NCI-H510A (cell line): ENCODE measurements around the gene ZNF322.
"Not testable (repeated sequence)": the region's sequence is repeated elsewhere in the genome, so short reads cannot be mapped to it uniquely, and the experiment has no call there.

Experiments used
- DNase-seq: peaks from one replicate; lab custom pipeline; 2025; lab: John Stamatoyannopoulos, UW

Gene ZNF322

GRCh38 chr6:26659042-26659999, at the start of gene ZNF322:
Gene ZNF322, minus strand, starts transcription at chr6:26659746. Its CDS starts 21,193 bp downstream, at chr6:26638553.
- DNase-seq, result peak; percentile 91

GRCh38 chr6:26705780-26706179, 46.2 kb upstream of the ZNF322 start:
- not testable (repeated sequence) for DNase-seq

GRCh38 chr6:26705352-26705751, 45.8 kb upstream of the ZNF322 start:
- not testable (repeated sequence) for DNase-seq

GRCh38 chr6:26701023-26701747, 41.6 kb upstream of the ZNF322 start:
- DNase-seq, result not testable (repeated sequence)

- DNase-seq, result not testable (repeated sequence)
These were observed 38.0 kb upstream of the ZNF322 start for GRCh38 chr6:26697496-26697895.

- not testable (repeated sequence) for DNase-seq
These were observed 29.9 kb upstream of the ZNF322 start for GRCh38 chr6:26689324-26689947.

- not testable (repeated sequence) for DNase-seq
These were observed 23.0 kb upstream of the ZNF322 start for GRCh38 chr6:26682435-26683042.

- not testable (repeated sequence) for DNase-seq
These were observed 13.7 kb upstream of the ZNF322 start for GRCh38 chr6:26673287-26673686.

- not testable (repeated sequence) for DNase-seq
These were observed 11.0 kb upstream of the ZNF322 start for GRCh38 chr6:26670558-26670957.

- DNase-seq, result not testable (repeated sequence)
These were observed 10.5 kb upstream of the ZNF322 start for GRCh38 chr6:26670003-26670402.

GRCh38 chr6:26660000-26660361, 435 bp upstream of the ZNF322 start:
- peak; percentile 24 for DNase-seq

GRCh38 chr6:26657256-26657655, 2.3 kb downstream of the ZNF322 start:
- DNase-seq, result no peak

GRCh38 chr6:26653007-26653406, 6.5 kb downstream of the ZNF322 start:
- no peak for DNase-seq

- no peak for DNase-seq
These were observed 8.3 kb downstream of the ZNF322 start for GRCh38 chr6:26651133-26651781.

- DNase-seq, result no peak
These were observed 13.5 kb downstream of the ZNF322 start for GRCh38 chr6:26646074-26646473.

GRCh38 chr6:26640806-26641205, 18.7 kb downstream of the ZNF322 start:
- no peak for DNase-seq

- no peak for DNase-seq
These were observed 30.2 kb downstream of the ZNF322 start for GRCh38 chr6:26629359-26629758.

- no peak for DNase-seq
These were observed 31.7 kb downstream of the ZNF322 start for GRCh38 chr6:26627843-26628242.

GRCh38 chr6:26624557-26624956, 35.0 kb downstream of the ZNF322 start:
- DNase-seq, result no peak

- DNase-seq, result no peak
These were observed 36.1 kb downstream of the ZNF322 start for GRCh38 chr6:26623339-26623859.
